Nephron (organoid): ENCODE data around the gene MED12.

ENCODE experiments used
- H3K27ac Mint-ChIP-seq, 3 experiments: 2 replicates each; pipeline ENCODE4 v1.8.0; 2020; ENCODE audit warnings: mixed read lengths in 3 of 3, mild to moderate bottlenecking in 2 of 3, moderate library complexity in 1 of 3
- H3K27me3 Mint-ChIP-seq: 2 replicates; pipeline ENCODE4 v1.8.0; 2021; ENCODE audit warnings: low read depth, mild to moderate bottlenecking, moderate library complexity, mixed read lengths
- H3K36me3 Mint-ChIP-seq: 2 replicates; pipeline ENCODE4 v1.8.0; 2020; ENCODE audit warnings: low read depth, mixed read lengths
- H3K4me1 Mint-ChIP-seq: 2 replicates; pipeline ENCODE4 v1.8.0; 2020; ENCODE audit warnings: mixed read lengths
- H3K4me3 Mint-ChIP-seq, 3 experiments: 2 replicates each; pipeline ENCODE4 v1.8.0; 2020; ENCODE audit warnings: mild to moderate bottlenecking in 3 of 3, mixed read lengths in 3 of 3, moderate library complexity in 2 of 3
- H3K9me3 Mint-ChIP-seq: 2 replicates; pipeline ENCODE4 v1.8.0; 2020; ENCODE audit warnings: mixed read lengths
- CTCF ChIP-seq, 3 experiments: fragments of 200-600 bp; sonication (generic); IDR thresholded peaks; one replicate each; pipeline ENCODE4 v1.5.0; 2021; ENCODE audit warnings: antibody characterized with exemption in 3 of 3; ENCODE audit not compliant: unreplicated experiment in 3 of 3

Gene MED12

GRCh38 chrX:71158603-71159002 lies 40.2 kb downstream of the MED12 start:
- no peaks in the 10 kb centered on the region for H3K27me3 Mint-ChIP-seq
- no peaks in the 10 kb centered on the region for H3K36me3 Mint-ChIP-seq
- no peaks in the 10 kb centered on the region for H3K4me1 Mint-ChIP-seq
- peak overlapping the region in 1 of 3 experiments; percentile 3 for H3K27ac Mint-ChIP-seq
- peaks cover 6% of the 10 kb centered on the region for H3K9me3 Mint-ChIP-seq
- TF ChIP-seq CTCF (IDR thresholded peaks at IDR 0.05; ENCODE audit: unreplicated experiment in 3 of 3): no peak
- H3K4me3 Mint-ChIP-seq: no peak overlapping the region

- Mint-ChIP-seq H3K9me3 (peaks cover 9% of the 10 kb centered on the region), H3K4me3 (no peak overlapping the region), H3K36me3 (no peaks in the 10 kb centered on the region), H3K27me3 (no peaks in the 10 kb centered on the region), H3K27ac (no peak overlapping the region), H3K4me1 (no peaks in the 10 kb centered on the region)
- no peak for TF ChIP-seq CTCF (IDR thresholded peaks at IDR 0.05; ENCODE audit: unreplicated experiment in 3 of 3)
Measured at GRCh38 chrX:71159335-71159734, 40.9 kb downstream of the MED12 start.

- no peak for TF ChIP-seq CTCF (IDR thresholded peaks at IDR 0.05; ENCODE audit: unreplicated experiment in 3 of 3)
- H3K27ac Mint-ChIP-seq: no peak overlapping the region
- H3K27me3 Mint-ChIP-seq: no peaks in the 10 kb centered on the region
- no peaks in the 10 kb centered on the region for H3K4me1 Mint-ChIP-seq
- H3K36me3 Mint-ChIP-seq: no peaks in the 10 kb centered on the region
- H3K4me3 Mint-ChIP-seq: no peak overlapping the region
- peaks cover 9% of the 10 kb centered on the region for H3K9me3 Mint-ChIP-seq
Measured at GRCh38 chrX:71160475-71160874, 42.1 kb downstream of the MED12 start.

GRCh38 chrX:71162981-71163380 lies 44.6 kb downstream of the MED12 start:
- Mint-ChIP-seq H3K27ac (no peak overlapping the region), H3K27me3 (no peaks in the 10 kb centered on the region), H3K4me1 (no peaks in the 10 kb centered on the region), H3K36me3 (peaks cover 7% of the 10 kb centered on the region), H3K4me3 (no peak overlapping the region), H3K9me3 (peaks cover 7% of the 10 kb centered on the region)
- no peak for TF ChIP-seq CTCF (IDR thresholded peaks at IDR 0.05; ENCODE audit: unreplicated experiment in 3 of 3)

GRCh38 chrX:71164071-71164470 lies 45.7 kb downstream of the MED12 start:
- Mint-ChIP-seq H3K9me3 (peaks cover 7% of the 10 kb centered on the region), H3K27ac (no peak overlapping the region), H3K36me3 (peaks cover 7% of the 10 kb centered on the region), H3K27me3 (no peaks in the 10 kb centered on the region), H3K4me1 (no peaks in the 10 kb centered on the region), H3K4me3 (no peak overlapping the region)
- no peak for TF ChIP-seq CTCF (IDR thresholded peaks at IDR 0.05; ENCODE audit: unreplicated experiment in 3 of 3)

- Mint-ChIP-seq H3K4me1 (peaks cover 2% of the 10 kb centered on the region), H3K4me3 (no peak overlapping the region), H3K27ac (no peak overlapping the region), H3K9me3 (peaks cover 11% of the 10 kb centered on the region), H3K27me3 (no peaks in the 10 kb centered on the region), H3K36me3 (peaks cover 7% of the 10 kb centered on the region)
- TF ChIP-seq CTCF (IDR thresholded peaks at IDR 0.05; ENCODE audit: unreplicated experiment in 3 of 3): no peak
Measured at GRCh38 chrX:71166461-71166860, 48.1 kb downstream of the MED12 start.
